ENCODE measurements around the gene STK24.

STK24 gene

GRCh38 chr13:98446234-98446621 lies 130.7 kb downstream of the STK24 start:
- peaks cover 12% of the 10 kb centered on the region for H3K4me1 ChIP-seq (ENCODE audit: control insufficient read depth, insufficient read depth, low read length)
- WGBS, 2 experiments: 94 to 97% methylated on average over 11 of the region's 11 CpGs
- no peak overlapping the region for H3K27ac ChIP-seq (ENCODE audit: insufficient read depth, low read depth, low read length, poor library complexity, severe bottlenecking)
- no peaks in the 10 kb centered on the region for H3K27me3 ChIP-seq (ENCODE audit: control insufficient read depth, insufficient read depth, low read length, poor library complexity, severe bottlenecking)
- H3K4me3 ChIP-seq (ENCODE audit: insufficient read depth, low read depth, low read length): no peak overlapping the region
- H3K9me3 ChIP-seq (ENCODE audit: control insufficient read depth, low read length): no peaks in the 10 kb centered on the region
- H3K36me3 ChIP-seq (ENCODE audit: control insufficient read depth, insufficient read depth, low read length): peaks cover 13% of the 10 kb centered on the region

DNA sequence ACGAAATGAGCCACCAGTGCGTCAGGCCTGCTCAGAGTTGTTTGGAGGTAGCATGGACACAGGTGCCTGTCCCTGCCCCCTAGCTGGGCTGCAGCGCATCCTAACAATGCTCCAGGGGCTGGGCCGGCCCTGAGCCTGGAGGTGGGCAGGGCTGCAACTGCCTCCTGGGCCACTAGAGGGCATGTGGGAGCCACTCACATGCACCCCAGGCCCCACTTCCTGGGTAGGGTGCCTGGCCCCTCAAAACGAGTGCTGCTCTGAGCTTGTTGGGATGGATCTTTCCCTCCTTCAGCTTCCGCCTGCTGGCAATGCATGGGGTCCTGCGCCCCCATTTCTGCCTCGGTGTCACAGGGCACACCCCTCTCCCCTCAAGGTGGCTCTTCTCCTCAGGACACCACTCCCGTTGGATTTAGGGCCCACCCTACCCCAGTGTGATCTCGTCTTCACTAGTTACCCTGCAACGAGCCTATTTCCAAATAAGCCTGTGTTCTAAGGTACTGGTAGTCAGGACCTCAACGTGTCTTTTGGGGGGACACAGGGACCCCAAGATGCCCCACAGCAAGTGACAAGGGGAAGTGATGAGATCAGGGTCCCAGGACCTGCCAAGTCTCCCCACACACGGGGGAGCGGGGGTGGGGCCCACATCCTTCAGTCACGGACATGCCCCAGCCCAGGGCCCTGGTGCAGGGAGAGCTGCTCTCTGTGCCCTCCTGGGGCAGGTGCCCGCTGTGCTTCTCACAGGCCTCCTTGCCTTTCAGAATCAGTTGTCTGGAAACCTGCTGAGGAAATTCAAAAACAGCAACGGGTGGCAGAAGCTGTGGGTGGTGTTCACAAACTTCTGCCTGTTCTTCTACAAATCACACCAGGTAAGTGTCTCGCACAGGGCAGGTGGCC lies 131.3 kb downstream of the STK24 start:
- Histone ChIP-seq H3K4me1 (ENCODE audit: control insufficient read depth, insufficient read depth, low read length) (peaks cover 11% of the 10 kb centered on the region), H3K27ac (ENCODE audit: insufficient read depth, low read depth, low read length, poor library complexity, severe bottlenecking) (no peak overlapping the region), H3K4me3 (ENCODE audit: insufficient read depth, low read depth, low read length) (no peak overlapping the region), H3K27me3 (ENCODE audit: control insufficient read depth, insufficient read depth, low read length, poor library complexity, severe bottlenecking) (no peaks in the 10 kb centered on the region), H3K9me3 (ENCODE audit: control insufficient read depth, low read length) (no peaks in the 10 kb centered on the region), H3K36me3 (ENCODE audit: control insufficient read depth, insufficient read depth, low read length) (peaks cover 13% of the 10 kb centered on the region)
- 41 to 43% methylated on average over 18 of the region's 18 CpGs for WGBS, 2 experiments

- no peak overlapping the region for H3K4me3 ChIP-seq (ENCODE audit: insufficient read depth, low read depth, low read length)
- no peak overlapping the region for H3K27ac ChIP-seq (ENCODE audit: insufficient read depth, low read depth, low read length, poor library complexity, severe bottlenecking)
- H3K36me3 ChIP-seq (ENCODE audit: control insufficient read depth, insufficient read depth, low read length): peaks cover 16% of the 10 kb centered on the region
- H3K4me1 ChIP-seq (ENCODE audit: control insufficient read depth, insufficient read depth, low read length): no peaks in the 10 kb centered on the region
- 95% methylated on average over 16 of the region's 16 CpGs for WGBS, 2 experiments
- H3K9me3 ChIP-seq (ENCODE audit: control insufficient read depth, low read length): no peaks in the 10 kb centered on the region
- no peaks in the 10 kb centered on the region for H3K27me3 ChIP-seq (ENCODE audit: control insufficient read depth, insufficient read depth, low read length, poor library complexity, severe bottlenecking)
Measured at GRCh38 chr13:98444381-98444780, 132.5 kb downstream of the STK24 start.

DNA sequence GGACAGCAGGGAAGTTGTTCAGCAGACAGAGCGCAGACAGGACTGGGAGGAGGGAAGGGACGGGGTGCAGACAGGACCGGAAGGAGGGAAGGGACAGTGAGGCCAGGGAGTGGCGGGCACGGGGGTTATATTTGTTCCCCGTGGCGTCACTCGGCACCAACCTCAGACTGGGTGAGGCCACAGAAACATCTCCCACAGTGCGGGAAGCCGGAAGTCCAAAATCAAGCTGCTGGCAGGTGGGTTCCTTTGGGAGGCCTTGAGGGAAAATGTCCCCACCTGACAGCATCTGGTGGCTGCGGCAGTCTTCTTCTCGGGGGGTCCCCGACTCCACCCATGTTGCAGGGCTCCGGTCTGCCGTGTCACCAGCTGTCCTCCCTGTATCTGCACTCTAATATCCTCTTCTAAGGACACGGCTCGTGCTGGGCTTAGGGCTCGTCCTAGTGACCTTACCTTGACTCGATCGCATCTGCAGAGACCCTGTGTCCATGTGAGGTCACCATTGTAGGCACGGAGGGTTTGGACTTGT lies 133.0 kb downstream of the STK24 start:
- no peaks in the 10 kb centered on the region for H3K4me1 ChIP-seq (ENCODE audit: control insufficient read depth, insufficient read depth, low read length)
- H3K27me3 ChIP-seq (ENCODE audit: control insufficient read depth, insufficient read depth, low read length, poor library complexity, severe bottlenecking): no peaks in the 10 kb centered on the region
- no peaks in the 10 kb centered on the region for H3K9me3 ChIP-seq (ENCODE audit: control insufficient read depth, low read length)
- no peak overlapping the region for H3K27ac ChIP-seq (ENCODE audit: insufficient read depth, low read depth, low read length, poor library complexity, severe bottlenecking)
- WGBS, 2 experiments: 89 to 90% methylated on average over 21 of the region's 21 CpGs
- H3K4me3 ChIP-seq (ENCODE audit: insufficient read depth, low read depth, low read length): no peak overlapping the region
- peaks cover 18% of the 10 kb centered on the region for H3K36me3 ChIP-seq (ENCODE audit: control insufficient read depth, insufficient read depth, low read length)

DNA sequence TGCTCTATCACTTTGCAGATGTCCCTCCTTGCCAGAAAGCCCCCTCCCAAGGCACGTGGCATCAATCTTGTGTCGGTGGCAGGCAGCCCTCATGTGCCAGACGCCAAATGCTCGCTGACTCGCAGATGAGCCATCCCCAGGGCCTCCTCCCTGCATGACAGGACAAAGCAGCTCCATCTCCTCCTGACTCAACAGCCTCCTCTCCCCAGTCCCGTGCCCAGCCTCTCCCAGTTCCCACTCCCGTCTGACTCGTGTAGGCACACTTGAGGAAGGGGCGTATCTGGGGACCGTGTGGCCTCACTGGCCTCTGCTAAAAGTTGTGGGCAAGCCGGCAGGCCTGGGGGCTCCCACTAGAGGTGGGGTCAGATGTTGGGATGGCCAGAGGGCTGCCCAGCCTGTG lies 133.6 kb downstream of the STK24 start:
- Histone ChIP-seq H3K36me3 (ENCODE audit: control insufficient read depth, insufficient read depth, low read length) (peaks cover 15% of the 10 kb centered on the region), H3K27me3 (ENCODE audit: control insufficient read depth, insufficient read depth, low read length, poor library complexity, severe bottlenecking) (no peaks in the 10 kb centered on the region), H3K4me1 (ENCODE audit: control insufficient read depth, insufficient read depth, low read length) (no peaks in the 10 kb centered on the region), H3K4me3 (ENCODE audit: insufficient read depth, low read depth, low read length) (no peak overlapping the region), H3K27ac (ENCODE audit: insufficient read depth, low read depth, low read length, poor library complexity, severe bottlenecking) (no peak overlapping the region), H3K9me3 (ENCODE audit: control insufficient read depth, low read length) (no peaks in the 10 kb centered on the region)
- WGBS, 2 experiments: 92% methylated on average over 11 of the region's 11 CpGs

GRCh38 chr13:98442391-98443230 lies 134.3 kb downstream of the STK24 start:
- WGBS, 2 experiments: 90 to 91% methylated on average over 27 of the region's 27 CpGs

DNA sequence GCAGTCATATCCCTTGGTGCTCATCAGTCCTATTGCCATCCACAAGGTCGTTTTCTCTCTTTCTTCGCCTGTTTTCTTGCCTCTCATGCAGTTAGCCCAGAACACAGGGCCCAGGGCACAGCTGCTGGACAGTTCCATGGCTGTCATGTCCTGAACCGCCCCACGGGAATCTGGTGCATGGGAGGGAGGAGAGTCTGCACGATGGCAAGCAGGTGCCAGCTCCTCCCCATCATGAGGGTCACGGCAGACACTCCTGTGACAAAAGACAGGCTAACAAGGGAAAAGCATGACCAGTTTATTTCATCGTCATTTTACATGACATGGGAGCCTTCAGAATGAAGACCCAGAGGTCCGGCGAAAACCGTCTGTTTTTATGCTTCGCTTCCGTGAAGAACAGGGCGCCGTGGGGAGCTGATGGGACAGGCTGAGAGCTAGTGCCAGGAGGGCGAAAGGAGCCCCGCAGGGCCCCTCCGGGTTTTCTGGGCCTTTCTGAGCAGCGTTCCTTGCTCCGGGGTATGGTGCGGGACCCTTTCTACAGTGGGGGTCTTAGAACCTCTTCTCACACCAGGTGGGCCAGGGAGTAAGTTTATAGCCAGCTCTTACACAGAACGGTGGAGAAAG lies 135.7 kb downstream of the STK24 start:
- peaks cover 4% of the 10 kb centered on the region for H3K36me3 ChIP-seq (ENCODE audit: control insufficient read depth, insufficient read depth, low read length)
- H3K4me1 ChIP-seq (ENCODE audit: control insufficient read depth, insufficient read depth, low read length): no peaks in the 10 kb centered on the region
- 94 to 95% methylated on average over 21 of the region's 21 CpGs for WGBS, 2 experiments
- no peaks in the 10 kb centered on the region for H3K9me3 ChIP-seq (ENCODE audit: control insufficient read depth, low read length)
- no peaks in the 10 kb centered on the region for H3K27me3 ChIP-seq (ENCODE audit: control insufficient read depth, insufficient read depth, low read length, poor library complexity, severe bottlenecking)
- no peak overlapping the region for H3K27ac ChIP-seq (ENCODE audit: insufficient read depth, low read depth, low read length, poor library complexity, severe bottlenecking)
- no peak overlapping the region for H3K4me3 ChIP-seq (ENCODE audit: insufficient read depth, low read depth, low read length)

More at GRCh38 chr13:98442391-98443230, 134.3 kb downstream of the STK24 start:
- no peak overlapping the region for H3K27ac ChIP-seq (ENCODE audit: insufficient read depth, low read depth, low read length, poor library complexity, severe bottlenecking)
- no peaks in the 10 kb centered on the region for H3K9me3 ChIP-seq (ENCODE audit: control insufficient read depth, low read length)
- H3K27me3 ChIP-seq (ENCODE audit: control insufficient read depth, insufficient read depth, low read length, poor library complexity, severe bottlenecking): no peaks in the 10 kb centered on the region
- H3K4me3 ChIP-seq (ENCODE audit: insufficient read depth, low read depth, low read length): no peak overlapping the region
- H3K4me1 ChIP-seq (ENCODE audit: control insufficient read depth, insufficient read depth, low read length): no peaks in the 10 kb centered on the region
- peaks cover 9% of the 10 kb centered on the region for H3K36me3 ChIP-seq (ENCODE audit: control insufficient read depth, insufficient read depth, low read length)

DNA sequence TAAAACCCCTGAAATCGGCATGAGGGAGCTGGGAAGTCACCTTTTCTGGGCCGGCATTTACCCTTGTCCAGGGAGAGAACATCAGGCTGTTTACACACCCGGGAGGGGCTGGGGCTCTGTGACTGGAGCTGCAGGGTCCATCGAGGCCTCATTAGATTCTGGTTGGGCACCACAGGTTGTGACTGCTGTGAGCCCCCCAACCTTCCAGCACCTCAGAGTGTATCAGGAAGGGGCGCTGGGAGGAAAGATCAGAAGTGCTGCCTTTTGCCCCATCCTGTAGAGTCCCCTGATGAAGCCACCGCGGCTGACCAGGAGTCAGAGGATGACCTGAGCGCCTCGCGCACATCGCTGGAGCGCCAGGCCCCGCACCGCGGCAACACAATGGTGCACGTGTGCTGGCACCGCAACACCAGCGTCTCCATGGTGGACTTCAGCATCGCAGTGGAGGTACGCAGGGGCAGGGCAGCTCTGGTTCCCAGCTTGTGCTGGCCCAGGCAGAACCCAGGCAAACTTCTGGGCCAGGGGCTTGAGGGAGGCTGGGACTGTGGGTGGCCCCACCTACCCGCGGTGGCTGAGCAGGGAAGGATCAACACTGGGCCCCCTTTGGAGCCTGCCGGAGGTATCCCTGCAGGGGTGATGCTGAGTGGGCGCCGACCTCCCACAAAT lies 136.4 kb downstream of the STK24 start:
- 96 to 97% methylated on average over 25 of the region's 25 CpGs for WGBS, 2 experiments
- Histone ChIP-seq H3K36me3 (ENCODE audit: control insufficient read depth, insufficient read depth, low read length) (peaks cover 4% of the 10 kb centered on the region), H3K27me3 (ENCODE audit: control insufficient read depth, insufficient read depth, low read length, poor library complexity, severe bottlenecking) (no peaks in the 10 kb centered on the region), H3K4me3 (ENCODE audit: insufficient read depth, low read depth, low read length) (no peak overlapping the region), H3K9me3 (ENCODE audit: control insufficient read depth, low read length) (no peaks in the 10 kb centered on the region), H3K27ac (ENCODE audit: insufficient read depth, low read depth, low read length, poor library complexity, severe bottlenecking) (no peak overlapping the region), H3K4me1 (ENCODE audit: control insufficient read depth, insufficient read depth, low read length) (no peaks in the 10 kb centered on the region)

GRCh38 chr13:98439896-98440295 lies 137.0 kb downstream of the STK24 start:
- Histone ChIP-seq H3K27me3 (ENCODE audit: control insufficient read depth, insufficient read depth, low read length, poor library complexity, severe bottlenecking) (no peaks in the 10 kb centered on the region), H3K9me3 (ENCODE audit: control insufficient read depth, low read length) (no peaks in the 10 kb centered on the region), H3K4me1 (ENCODE audit: control insufficient read depth, insufficient read depth, low read length) (no peaks in the 10 kb centered on the region), H3K4me3 (ENCODE audit: insufficient read depth, low read depth, low read length) (no peak overlapping the region), H3K36me3 (ENCODE audit: control insufficient read depth, insufficient read depth, low read length) (peaks cover 4% of the 10 kb centered on the region), H3K27ac (ENCODE audit: insufficient read depth, low read depth, low read length, poor library complexity, severe bottlenecking) (no peak overlapping the region)
- WGBS, 2 experiments: 96% methylated on average over 16 of the region's 16 CpGs
